Stimulated activated CD8-positive, alpha-beta memory T cell treated with anti-CD3 and anti-CD28 coated beads, Interleukin-12 subunit alpha, Interleukin-12 subunit beta, amount 100 ng/mL, for 4 hours (primary cell): ENCODE results near the gene PRMT1.

Experiments
- DNase-seq: peaks from one replicate; pipeline ENCODE4 v3.0.0-alpha.2; 2020; ENCODE audit warnings: low read depth

Gene PRMT1

GRCh38 chr19:49688531-49689132, 11.6 kb downstream of the PRMT1 start:
- no peak for DNase-seq

- DNase-seq, result no peak
These were observed 12.3 kb downstream of the PRMT1 start, which contains the start of gene ADM5 for GRCh38 chr19:49689133-49690078. ADM5 (plus strand) TSS chr19:49689594; CDS start chr19:49689838, 244 bp downstream.

- DNase-seq, result no peak
These were observed 13.1 kb downstream of the PRMT1 start for GRCh38 chr19:49690079-49690655.

- DNase-seq, result no peak
These were observed 13.7 kb downstream of the PRMT1 start, which contains the start of gene CPT1C for GRCh38 chr19:49690656-49691242. CPT1C (plus strand) TSS chr19:49691116; CDS start chr19:49692253, 1,137 bp downstream.

- no peak for DNase-seq
These were observed 14.4 kb downstream of the PRMT1 start for GRCh38 chr19:49691243-49692146.

GRCh38 chr19:49692147-49692506, 15.1 kb downstream of the PRMT1 start:
- no peak for DNase-seq

- no peak for DNase-seq
These were observed 19.0 kb downstream of the PRMT1 start for GRCh38 chr19:49696115-49696514.

GRCh38 chr19:49696865-49697264, 19.8 kb downstream of the PRMT1 start:
- DNase-seq, result no peak

- no peak for DNase-seq
These were observed 22.3 kb downstream of the PRMT1 start for GRCh38 chr19:49699364-49699763.

GRCh38 chr19:49700563-49700962, 23.5 kb downstream of the PRMT1 start:
- no peak for DNase-seq

- DNase-seq, result no peak
These were observed 24.3 kb downstream of the PRMT1 start for GRCh38 chr19:49701271-49701786.

- DNase-seq, result no peak
These were observed 28.0 kb downstream of the PRMT1 start for GRCh38 chr19:49704888-49705642.

GRCh38 chr19:49705919-49706318, 28.8 kb downstream of the PRMT1 start:
- no peak for DNase-seq

- DNase-seq, result no peak
These were observed 33.4 kb downstream of the PRMT1 start for GRCh38 chr19:49710372-49710951.

- no peak for DNase-seq
These were observed 35.4 kb downstream of the PRMT1 start for GRCh38 chr19:49712397-49712859.

GRCh38 chr19:49713236-49713845, 36.3 kb downstream of the PRMT1 start:
- no peak for DNase-seq

GRCh38 chr19:49716154-49716553, 39.1 kb downstream of the PRMT1 start:
- no peak for DNase-seq

GRCh38 chr19:49718511-49718910, 41.4 kb downstream of the PRMT1 start:
- no peak for DNase-seq

- DNase-seq, result no peak
These were observed 41.9 kb downstream of the PRMT1 start for GRCh38 chr19:49718991-49719390.
